ENCODE data around the gene JMJD8. TPM values are rescaled to one million over a fixed set of nuclear protein-coding genes. Genes with fewer than 3 reads are reported as not detected.

Gene JMJD8
- total RNA-seq, 1 experiment from 2014 or later, result 33.4 TPM

DNA sequence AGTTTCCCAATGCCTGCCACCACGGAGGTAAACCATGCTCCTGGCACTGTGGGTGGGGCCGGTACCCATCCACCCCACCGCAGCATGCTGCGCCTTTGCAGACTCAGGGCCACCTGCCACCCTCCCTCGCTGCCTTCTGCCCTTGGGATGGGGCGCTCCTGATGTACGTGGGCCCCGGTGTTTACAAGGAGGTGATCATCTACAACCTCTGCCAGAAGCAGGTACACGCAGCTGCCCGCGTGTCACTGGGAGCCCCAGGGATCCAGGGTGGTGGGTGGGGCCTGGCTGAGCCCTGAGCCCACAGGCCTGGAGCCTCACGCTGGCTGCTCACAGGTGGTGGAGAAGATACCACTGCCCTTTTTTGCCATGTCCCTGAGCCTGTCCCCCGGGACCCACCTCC lies 17.6 kb downstream of the JMJD8 start:
- H3K4me3 Mint-ChIP-seq (ENCODE audit: unreplicated experiment), result no peak overlapping the region
- peaks cover 18% of the 10 kb centered on the region for H3K36me3 Mint-ChIP-seq (ENCODE audit: insufficient read depth, unreplicated experiment)
- TF ChIP-seq, protein P1, sequence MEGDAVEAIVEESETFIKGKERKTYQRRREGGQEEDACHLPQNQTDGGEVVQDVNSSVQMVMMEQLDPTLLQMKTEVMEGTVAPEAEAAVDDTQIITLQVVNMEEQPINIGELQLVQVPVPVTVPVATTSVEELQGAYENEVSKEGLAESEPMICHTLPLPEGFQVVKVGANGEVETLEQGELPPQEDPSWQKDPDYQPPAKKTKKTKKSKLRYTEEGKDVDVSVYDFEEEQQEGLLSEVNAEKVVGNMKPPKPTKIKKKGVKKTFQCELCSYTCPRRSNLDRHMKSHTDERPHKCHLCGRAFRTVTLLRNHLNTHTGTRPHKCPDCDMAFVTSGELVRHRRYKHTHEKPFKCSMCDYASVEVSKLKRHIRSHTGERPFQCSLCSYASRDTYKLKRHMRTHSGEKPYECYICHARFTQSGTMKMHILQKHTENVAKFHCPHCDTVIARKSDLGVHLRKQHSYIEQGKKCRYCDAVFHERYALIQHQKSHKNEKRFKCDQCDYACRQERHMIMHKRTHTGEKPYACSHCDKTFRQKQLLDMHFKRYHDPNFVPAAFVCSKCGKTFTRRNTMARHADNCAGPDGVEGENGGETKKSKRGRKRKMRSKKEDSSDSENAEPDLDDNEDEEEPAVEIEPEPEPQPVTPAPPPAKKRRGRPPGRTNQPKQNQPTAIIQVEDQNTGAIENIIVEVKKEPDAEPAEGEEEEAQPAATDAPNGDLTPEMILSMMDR (IDR thresholded peaks at IDR 0.05; ENCODE audit: unreplicated experiment), result no peak
- no peaks in the 10 kb centered on the region for H3K27me3 Mint-ChIP-seq (ENCODE audit: insufficient read depth, unreplicated experiment)
- H3K9me3 Mint-ChIP-seq (ENCODE audit: unreplicated experiment), result no peaks in the 10 kb centered on the region
- POLR2A ChIA-PET, result interaction anchor here (3.2 kb wide), 1 partner anchor 18 kb away, joined by 17 read pairs; the partner anchor contains the start of gene WDR90
- DNase-seq (ENCODE audit: unreplicated experiment), result no peak
- no peaks in the 10 kb centered on the region for H3K4me1 Mint-ChIP-seq (ENCODE audit: insufficient read depth, unreplicated experiment)
- CTCF ChIA-PET, result interaction anchor here (0.9 to 2.3 kb wide), 5 partner anchors 8 to 45 kb away, joined by 3 to 7 read pairs (median 3); partner anchors contain the start of genes WDR24 and WDR90
- intact Hi-C loops (cut with micrococcal nuclease), result no loop called here
- H3K27ac Mint-ChIP-seq (ENCODE audit: low read depth, unreplicated experiment), result no peak overlapping the region
- no TSS peak for BruUV-seq (replicated peaks)

DNA sequence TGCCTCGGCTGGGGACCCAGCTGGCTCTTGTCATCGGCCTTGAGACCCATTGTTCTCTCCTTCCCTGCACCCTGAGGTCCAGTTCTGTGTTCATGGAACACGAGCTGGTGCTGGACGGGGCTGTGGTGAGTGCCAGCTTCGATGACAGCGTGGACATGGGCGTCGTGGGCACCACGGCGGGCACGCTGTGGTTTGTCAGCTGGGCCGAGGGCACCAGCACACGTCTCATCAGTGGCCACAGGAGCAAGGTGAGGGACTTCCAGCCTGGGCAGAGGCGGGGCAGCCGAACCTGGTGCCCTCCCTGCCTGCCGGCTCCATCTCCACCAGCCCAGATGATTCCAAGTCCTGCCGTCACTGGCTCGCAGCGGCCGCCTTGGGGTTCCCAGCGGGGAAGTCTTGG lies 21.5 kb downstream of the JMJD8 start:
- H3K27ac Mint-ChIP-seq (ENCODE audit: low read depth, unreplicated experiment), result no peak overlapping the region

DNA sequence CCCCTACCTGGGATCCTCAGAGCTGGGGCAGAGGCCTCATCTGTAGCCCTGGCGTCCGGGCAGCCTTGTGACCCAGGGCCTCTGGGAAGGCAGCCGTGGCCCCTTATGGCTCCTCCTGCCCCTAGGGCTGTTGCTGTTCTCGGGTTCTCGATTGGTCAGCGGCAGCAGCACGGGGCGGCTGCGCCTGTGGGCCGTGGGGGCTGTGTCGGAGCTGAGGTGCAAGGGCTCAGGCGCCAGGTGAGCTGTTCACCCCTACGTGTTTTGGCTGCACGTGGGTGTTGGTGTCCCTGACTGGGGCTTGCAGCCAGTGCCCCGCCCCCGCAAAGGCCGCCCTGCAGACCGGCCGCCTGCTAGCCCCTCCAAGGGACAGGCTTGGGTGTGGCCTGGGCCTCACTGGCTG lies 22.0 kb downstream of the JMJD8 start:
- H3K4me3 Mint-ChIP-seq (ENCODE audit: unreplicated experiment), result no peak overlapping the region
- intact Hi-C loops (cut with micrococcal nuclease), result no loop called here
- no peak for DNase-seq (ENCODE audit: unreplicated experiment)
- no peaks in the 10 kb centered on the region for H3K9me3 Mint-ChIP-seq (ENCODE audit: unreplicated experiment)
- BruUV-seq (replicated peaks), result no TSS peak
- H3K36me3 Mint-ChIP-seq (ENCODE audit: insufficient read depth, unreplicated experiment), result no peaks in the 10 kb centered on the region
- ChIA-PET POLR2A (interaction anchor here (0.6 to 1.1 kb wide), 2 partner anchors 8 to 137 kb away, joined by 3 to 4 read pairs; no protein-coding TSS in a partner anchor), CTCF (interaction anchor here (0.5 to 1.3 kb wide), 6 partner anchors 9 to 535 kb away, joined by 3 to 5 read pairs (median 3); no protein-coding TSS in a partner anchor)
- no peaks in the 10 kb centered on the region for H3K27me3 Mint-ChIP-seq (ENCODE audit: insufficient read depth, unreplicated experiment)
- TF ChIP-seq, protein P1 (IDR thresholded peaks at IDR 0.05; ENCODE audit: unreplicated experiment), result no peak
- H3K4me1 Mint-ChIP-seq (ENCODE audit: insufficient read depth, unreplicated experiment), result no peaks in the 10 kb centered on the region
- no peak overlapping the region for H3K27ac Mint-ChIP-seq (ENCODE audit: low read depth, unreplicated experiment)

More for the DNA sequence above, 21.5 kb downstream of the JMJD8 start:
- BruUV-seq (replicated peaks), result no TSS peak
- CTCF ChIA-PET, result interaction anchor here (0.5 to 1.3 kb wide), 3 partner anchors 9 to 79 kb away, joined by 3 to 4 read pairs (median 3); no protein-coding TSS in a partner anchor
- Mint-ChIP-seq H3K9me3 (ENCODE audit: unreplicated experiment) (no peaks in the 10 kb centered on the region), H3K4me3 (ENCODE audit: unreplicated experiment) (no peak overlapping the region), H3K27me3 (ENCODE audit: insufficient read depth, unreplicated experiment) (no peaks in the 10 kb centered on the region), H3K36me3 (ENCODE audit: insufficient read depth, unreplicated experiment) (no peaks in the 10 kb centered on the region), H3K4me1 (ENCODE audit: insufficient read depth, unreplicated experiment) (no peaks in the 10 kb centered on the region)
- TF ChIP-seq, protein P1 (IDR thresholded peaks at IDR 0.05; ENCODE audit: unreplicated experiment), result no peak
- DNase-seq (ENCODE audit: unreplicated experiment), result no peak
- POLR2A ChIA-PET, result interaction anchor here (1.1 kb wide), 1 partner anchor 9 kb away, joined by 4 read pairs; no protein-coding TSS in a partner anchor
- intact Hi-C loops (cut with micrococcal nuclease), result no loop called here

- no peak for DNase-seq (ENCODE audit: unreplicated experiment)
- no peaks in the 10 kb centered on the region for H3K9me3 Mint-ChIP-seq (ENCODE audit: unreplicated experiment)
- no peak overlapping the region for H3K27ac Mint-ChIP-seq (ENCODE audit: low read depth, unreplicated experiment)
- POLR2A ChIA-PET, result no interaction called here
- intact Hi-C loops (cut with micrococcal nuclease), result no loop called here
- CTCF ChIA-PET, result interaction anchor here (0.5 to 1.0 kb wide), 6 partner anchors 13 to 564 kb away, joined by 3 to 5 read pairs (median 3); partner anchors contain the start of gene TPSG1
- peaks cover 6% of the 10 kb centered on the region for H3K36me3 Mint-ChIP-seq (ENCODE audit: insufficient read depth, unreplicated experiment)
- no peaks in the 10 kb centered on the region for H3K27me3 Mint-ChIP-seq (ENCODE audit: insufficient read depth, unreplicated experiment)
- TF ChIP-seq, protein P1 (IDR thresholded peaks at IDR 0.05; ENCODE audit: unreplicated experiment), result no peak
- H3K4me3 Mint-ChIP-seq (ENCODE audit: unreplicated experiment), result no peak overlapping the region
- no TSS peak for BruUV-seq (replicated peaks)
- no peaks in the 10 kb centered on the region for H3K4me1 Mint-ChIP-seq (ENCODE audit: insufficient read depth, unreplicated experiment)
Observed at GRCh38 chr16:661184-661821, 22.8 kb downstream of the JMJD8 start.

All from MCF 10A (cell line).